CD8-positive, alpha-beta memory T cell (primary cell): ENCODE results near the gene WNT7A. TPM values are rescaled to one million over a fixed set of nuclear protein-coding genes. Genes with fewer than 3 reads are reported as not detected.
A peak's percentile ranks its signal among the peaks of the same experiment; 100 is the strongest.
"Not testable (repeated sequence)": the region's sequence is repeated elsewhere in the genome, so short reads cannot be mapped to it uniquely, and the experiment has no call there.

Experiments used
- CTCF ChIA-PET: fragments of 350-600 bp; sonication (Branson Sonifier 250); formaldehyde crosslinking; loops from one replicate; lab custom pipeline; 2021; ENCODE audit warnings: antibody characterized with exemption; lab: Charles Lee
- POLR2A ChIA-PET: fragments of 350-600 bp; sonication (Branson Sonifier 250); formaldehyde crosslinking; loops from one replicate; lab custom pipeline; 2021; ENCODE audit warnings: antibody characterized with exemption; lab: Charles Lee
- DNase-seq, 5 donors: peaks; one replicate each; pipeline versions ENCODE4 v3.0.0 to v3.0.0-alpha.2; 2020 to 2022; ENCODE audit warnings: mixed read lengths in 1 of 5
- H3K27ac ChIP-seq: one replicate; pipeline ENCODE4 v1.7.0; 2013; ENCODE audit warnings: low read depth, mild to moderate bottlenecking, low read length, moderate library complexity
- H3K27me3 ChIP-seq: 2 replicates; pipeline ENCODE4 v1.7.0; 2013; ENCODE audit warnings: low read length, mild to moderate bottlenecking; ENCODE audit not compliant: insufficient read depth, poor library complexity, severe bottlenecking
- H3K36me3 ChIP-seq: 2 replicates; pipeline ENCODE4 v1.7.0; 2013; ENCODE audit warnings: mild to moderate bottlenecking, low read length, moderate library complexity; ENCODE audit not compliant: insufficient read depth
- H3K4me1 ChIP-seq: 2 replicates; pipeline ENCODE4 v1.7.0; 2013; ENCODE audit warnings: mild to moderate bottlenecking, low read length, moderate library complexity; ENCODE audit not compliant: insufficient read depth
- H3K4me3 ChIP-seq: 2 replicates; pipeline ENCODE4 v1.7.0; 2013; ENCODE audit warnings: mild to moderate bottlenecking, low read length
- H3K9me3 ChIP-seq: 2 replicates; pipeline ENCODE4 v1.7.0; 2013; ENCODE audit warnings: mild to moderate bottlenecking, low read length
- H3K27ac Mint-ChIP-seq, 8 donors: one replicate each; pipeline ENCODE4 v1.8.0; 2020 to 2021; ENCODE audit warnings: mixed read lengths in 8 of 8, mild to moderate bottlenecking in 6 of 8, inconsistent platforms in 3 of 8, moderate library complexity in 3 of 8
- H3K27me3 Mint-ChIP-seq, 2 donors: one replicate each; pipeline ENCODE4 v1.8.0; 2020 to 2021; ENCODE audit warnings: mixed read lengths in 2 of 2, mild to moderate bottlenecking in 1 of 2, moderate library complexity in 1 of 2
- H3K36me3 Mint-ChIP-seq, 3 donors: one replicate each; pipeline ENCODE4 v1.8.0; 2020 to 2021; ENCODE audit warnings: mixed read lengths in 3 of 3, inconsistent platforms in 1 of 3, mild to moderate bottlenecking in 1 of 3
- H3K4me1 Mint-ChIP-seq, 3 donors: one replicate each; pipeline ENCODE4 v1.8.0; 2020 to 2021; ENCODE audit warnings: mixed read lengths in 3 of 3, inconsistent platforms in 1 of 3, mild to moderate bottlenecking in 1 of 3
- H3K4me3 Mint-ChIP-seq, 7 donors: one replicate each; pipeline ENCODE4 v1.8.0; 2020 to 2021; ENCODE audit warnings: mixed read lengths in 7 of 7, mild to moderate bottlenecking in 6 of 7, moderate library complexity in 4 of 7, inconsistent platforms in 2 of 7
- H3K9me3 Mint-ChIP-seq, 5 donors: one replicate each; pipeline ENCODE4 v1.8.0; 2020 to 2022; ENCODE audit warnings: mixed read lengths in 5 of 5, mild to moderate bottlenecking in 3 of 5, moderate library complexity in 2 of 5, inconsistent platforms in 1 of 5
- polyA plus RNA-seq: library from polyadenylated mRNA; unstranded; fragments of 300-500 nt; fragmentation: Illumina TruSeq; gene quantifications from one replicate; pipeline ENCODE4 v1.2.3, GENCODE V29; 2021
- total RNA-seq, 2 experiments: library from RNA; stranded (reverse); gene quantifications; one replicate each; pipeline ENCODE4 v1.2.3, GENCODE V29; 2021

Gene WNT7A
- total and polyA plus RNA-seq, 3 experiments from 2014 or later, result 0.31 to 1.5 (median 0.38) TPM

DNA sequence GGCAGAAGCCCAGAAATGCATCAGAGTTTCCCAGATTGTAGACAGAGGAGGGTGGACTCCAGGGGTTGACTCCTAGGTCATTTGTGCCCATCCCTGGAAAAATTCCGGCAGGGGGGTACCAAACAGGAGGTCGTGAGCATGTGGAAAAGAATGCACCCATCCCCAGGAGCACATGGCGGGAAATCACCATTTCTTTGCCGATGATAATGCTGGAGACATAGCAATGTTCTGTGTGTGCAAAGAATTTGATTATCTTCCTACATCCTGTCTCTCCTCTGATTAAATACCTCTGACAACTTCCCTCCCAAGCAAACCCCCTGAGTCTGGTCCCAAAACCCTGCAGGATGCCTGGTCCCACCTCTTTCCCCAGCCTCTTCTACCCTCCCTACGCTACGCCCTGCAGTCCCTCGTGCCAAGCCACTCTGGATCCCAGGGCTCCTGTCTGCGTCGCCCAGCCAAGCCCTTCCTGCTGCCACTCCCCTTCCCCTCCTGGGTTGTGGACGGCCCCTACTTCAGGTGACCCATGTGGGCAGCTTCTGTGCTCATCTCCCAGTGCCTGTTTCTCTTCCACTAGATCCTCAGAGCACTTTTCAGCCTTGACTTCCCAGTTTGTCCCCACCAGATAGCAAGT, 15.8 kb downstream of the WNT7A start:
- CTCF ChIA-PET, result interaction anchor here (2.9 kb wide), 1 partner anchor 17 kb away, joined by 12 read pairs; the partner anchor contains the start of gene WNT7A
- H3K27me3 ChIP-seq, result no peaks in the 10 kb centered on the region
- POLR2A ChIA-PET, result no interaction called here
- H3K4me1 ChIP-seq, result peaks cover 47% of the 10 kb centered on the region
- Mint-ChIP-seq H3K4me3 (no peak overlapping the region), H3K36me3 (peaks cover 0 to 3% (median 2%) of the 10 kb centered on the region in 3 donors), H3K27me3 (peaks cover 13 to 20% of the 10 kb centered on the region in 2 donors), H3K9me3 (peaks cover 0 to 2% (median 0%) of the 10 kb centered on the region in 5 donors), H3K27ac (peak overlapping the region in 3 of 8 donors; percentile 13 to 68 (median 63)), H3K4me1 (peaks cover 35 to 42% (median 42%) of the 10 kb centered on the region in 3 donors)
- DNase-seq, result no peak
- H3K36me3 ChIP-seq, result no peaks in the 10 kb centered on the region
- no peak overlapping the region for H3K4me3 ChIP-seq
- H3K9me3 ChIP-seq, result no peaks in the 10 kb centered on the region
- H3K27ac ChIP-seq, result no peak overlapping the region

DNA sequence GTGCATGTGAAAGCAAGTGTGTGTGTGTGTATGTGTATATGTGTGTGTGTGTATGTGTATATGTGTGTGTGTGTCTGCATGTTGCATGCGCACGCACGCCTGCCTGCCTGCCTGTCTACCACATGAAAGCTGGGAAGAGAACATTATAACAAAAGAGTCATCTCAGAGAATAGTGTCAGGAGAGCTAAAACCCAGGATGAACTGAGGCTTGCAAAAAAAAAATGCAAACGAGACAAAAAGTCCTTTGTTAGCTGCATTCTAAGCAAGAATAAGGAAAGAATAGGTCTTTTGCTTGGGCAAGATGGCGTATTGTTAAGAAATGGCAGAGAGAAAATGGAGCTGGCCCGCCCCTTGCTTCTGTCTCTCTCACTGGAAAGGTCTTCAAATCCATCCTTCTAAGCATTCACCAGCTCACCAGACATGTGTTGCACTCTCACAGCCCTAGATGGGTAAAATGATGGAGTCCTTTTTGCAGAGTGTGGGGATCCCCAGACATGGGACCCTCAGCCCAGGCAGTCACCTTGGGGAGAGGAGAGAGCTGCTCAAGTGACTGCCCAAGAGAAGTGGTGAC, 16.4 kb downstream of the WNT7A start:
- CTCF ChIA-PET, result no interaction called here
- POLR2A ChIA-PET, result no interaction called here

DNA sequence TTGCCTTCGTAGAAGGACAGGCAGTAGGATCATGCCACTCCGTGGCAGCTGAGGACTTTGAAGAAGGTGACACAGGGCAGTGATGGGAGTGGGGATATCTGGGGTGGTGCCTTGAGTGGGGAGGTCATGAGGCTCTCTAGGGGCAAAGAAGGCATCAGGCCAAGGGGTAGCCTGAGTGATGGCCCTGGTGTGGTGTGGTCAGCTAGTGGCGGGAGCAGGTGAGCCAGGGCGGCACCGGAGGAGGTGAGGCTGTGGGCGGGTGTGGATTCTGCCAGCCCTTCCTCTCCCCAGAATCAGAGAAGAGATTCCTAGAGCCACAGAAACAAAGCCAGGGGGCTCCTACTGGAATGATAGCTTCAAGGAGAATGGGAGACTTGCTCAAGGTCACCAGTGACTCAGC, 18.4 kb downstream of the WNT7A start:
- Mint-ChIP-seq H3K27ac (peak overlapping the region in 1 of 8 donors; percentile 22), H3K27me3 (peaks cover 21 to 37% of the 10 kb centered on the region in 2 donors), H3K4me3 (no peak overlapping the region), H3K36me3 (peaks cover 0 to 2% (median 0%) of the 10 kb centered on the region in 3 donors), H3K4me1 (peaks cover 17 to 25% (median 23%) of the 10 kb centered on the region in 3 donors), H3K9me3 (peaks cover 0 to 2% (median 0%) of the 10 kb centered on the region in 5 donors)
- H3K27ac ChIP-seq, result no peak overlapping the region
- ChIA-PET POLR2A (no interaction called here), CTCF (interaction anchor here (1.4 kb wide), 1 partner anchor 18 kb away, joined by 4 read pairs; no protein-coding TSS in a partner anchor)
- no peak for DNase-seq
- no peaks in the 10 kb centered on the region for H3K36me3 ChIP-seq
- H3K4me3 ChIP-seq, result no peak overlapping the region
- no peaks in the 10 kb centered on the region for H3K27me3 ChIP-seq
- no peaks in the 10 kb centered on the region for H3K9me3 ChIP-seq
- peaks cover 23% of the 10 kb centered on the region for H3K4me1 ChIP-seq

More for the DNA sequence above, 16.4 kb downstream of the WNT7A start:
- Histone ChIP-seq H3K4me3 (no peak overlapping the region), H3K27ac (no peak overlapping the region), H3K36me3 (no peaks in the 10 kb centered on the region), H3K27me3 (no peaks in the 10 kb centered on the region), H3K4me1 (peaks cover 42% of the 10 kb centered on the region), H3K9me3 (no peaks in the 10 kb centered on the region)
- H3K4me3 Mint-ChIP-seq, result no peak overlapping the region
- peak overlapping the region in 4 of 8 donors; percentile 1 to 74 (median 44) for H3K27ac Mint-ChIP-seq
- peaks cover 35 to 42% (median 42%) of the 10 kb centered on the region in 3 donors for H3K4me1 Mint-ChIP-seq
- peaks cover 0 to 2% (median 0%) of the 10 kb centered on the region in 5 donors for H3K9me3 Mint-ChIP-seq
- no peak for DNase-seq
- H3K36me3 Mint-ChIP-seq, result peaks cover 0 to 3% (median 2%) of the 10 kb centered on the region in 3 donors
- peaks cover 13 to 23% of the 10 kb centered on the region in 2 donors for H3K27me3 Mint-ChIP-seq

DNA sequence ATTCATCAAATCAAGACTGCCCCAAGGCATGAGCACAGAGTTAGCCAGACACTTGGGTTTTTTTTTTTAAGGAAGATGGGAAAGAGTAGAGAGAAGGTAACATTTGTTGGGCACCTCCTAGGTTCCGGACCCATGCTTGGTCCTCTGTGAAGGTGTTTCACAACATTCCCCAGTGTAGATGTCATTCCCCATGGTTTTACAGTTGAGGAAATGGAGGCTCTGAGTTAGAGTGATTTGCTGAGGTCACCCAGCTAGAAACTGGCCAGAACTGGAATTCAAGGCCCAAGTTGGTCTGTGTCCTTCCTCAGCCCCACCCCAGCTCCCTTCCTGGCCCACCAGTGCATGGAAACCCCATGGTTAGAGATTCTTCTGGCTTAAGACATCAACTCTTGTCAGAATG, 19.9 kb downstream of the WNT7A start:
- Histone ChIP-seq H3K9me3 (no peaks in the 10 kb centered on the region), H3K36me3 (no peaks in the 10 kb centered on the region), H3K27me3 (no peaks in the 10 kb centered on the region), H3K27ac (no peak overlapping the region), H3K4me1 (peaks cover 8% of the 10 kb centered on the region), H3K4me3 (no peak overlapping the region)
- no peak for DNase-seq
- H3K4me1 Mint-ChIP-seq, result peaks cover 3 to 11% (median 9%) of the 10 kb centered on the region in 3 donors
- H3K9me3 Mint-ChIP-seq, result peaks cover 0 to 2% (median 0%) of the 10 kb centered on the region in 5 donors
- ChIA-PET POLR2A (no interaction called here), CTCF (interaction anchor here (1.8 kb wide), 1 partner anchor 21 kb away, joined by 3 read pairs; no protein-coding TSS in a partner anchor)
- no peak overlapping the region for H3K27ac Mint-ChIP-seq
- H3K27me3 Mint-ChIP-seq, result peaks cover 24 to 41% of the 10 kb centered on the region in 2 donors
- H3K4me3 Mint-ChIP-seq, result no peak overlapping the region
- peaks cover 0 to 2% (median 0%) of the 10 kb centered on the region in 3 donors for H3K36me3 Mint-ChIP-seq

DNA sequence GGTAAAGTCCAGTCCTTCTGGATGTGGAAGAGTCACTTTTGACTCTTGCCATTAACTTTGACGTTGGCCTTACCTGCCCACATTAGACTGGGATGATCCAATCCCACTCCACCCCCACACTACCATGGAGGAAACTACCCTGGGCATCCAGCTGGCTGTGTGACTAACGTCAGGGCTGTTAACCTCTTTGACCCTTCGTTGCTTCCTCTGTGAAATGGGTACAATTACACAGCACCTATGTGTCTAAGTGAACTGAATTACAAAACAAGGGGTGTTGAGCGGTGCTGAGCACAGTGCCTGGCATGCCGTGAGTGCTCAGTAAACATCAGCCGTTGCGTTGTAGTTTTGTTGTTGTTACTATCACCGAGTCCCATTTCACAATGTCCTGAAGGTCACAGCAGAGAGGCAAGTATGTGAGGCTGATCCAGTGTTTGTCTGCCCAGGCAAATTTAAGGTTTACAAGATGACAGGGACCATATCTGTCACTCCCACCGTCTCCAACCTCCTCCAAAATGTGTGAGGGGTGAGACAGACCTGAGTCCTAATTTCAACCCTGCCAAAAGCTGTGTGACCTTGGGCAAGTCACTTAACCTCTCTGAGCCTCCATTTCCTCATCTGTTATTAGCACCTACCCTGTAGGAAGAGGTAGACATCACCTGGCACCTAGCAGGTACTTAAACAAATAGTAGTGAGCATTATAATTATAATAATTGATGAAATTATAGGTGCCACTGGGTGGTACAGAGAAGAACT, 20.9 kb downstream of the WNT7A start:
- no peaks in the 10 kb centered on the region for H3K4me1 ChIP-seq
- H3K36me3 ChIP-seq, result no peaks in the 10 kb centered on the region
- DNase-seq, result no peak
- no peak overlapping the region for H3K27ac ChIP-seq
- ChIA-PET POLR2A (no interaction called here), CTCF (interaction anchor here (1.8 kb wide), 1 partner anchor 22 kb away, joined by 3 read pairs; no protein-coding TSS in a partner anchor)
- Mint-ChIP-seq H3K4me3 (no peak overlapping the region), H3K9me3 (peaks cover 0 to 2% (median 0%) of the 10 kb centered on the region in 5 donors), H3K36me3 (peaks cover 0 to 4% (median 0%) of the 10 kb centered on the region in 3 donors), H3K27me3 (peaks cover 24 to 41% of the 10 kb centered on the region in 2 donors), H3K27ac (no peak overlapping the region), H3K4me1 (peaks cover 0 to 3% (median under 1%) of the 10 kb centered on the region in 3 donors)
- no peak overlapping the region for H3K4me3 ChIP-seq
- H3K9me3 ChIP-seq, result no peaks in the 10 kb centered on the region
- H3K27me3 ChIP-seq, result no peaks in the 10 kb centered on the region

DNA sequence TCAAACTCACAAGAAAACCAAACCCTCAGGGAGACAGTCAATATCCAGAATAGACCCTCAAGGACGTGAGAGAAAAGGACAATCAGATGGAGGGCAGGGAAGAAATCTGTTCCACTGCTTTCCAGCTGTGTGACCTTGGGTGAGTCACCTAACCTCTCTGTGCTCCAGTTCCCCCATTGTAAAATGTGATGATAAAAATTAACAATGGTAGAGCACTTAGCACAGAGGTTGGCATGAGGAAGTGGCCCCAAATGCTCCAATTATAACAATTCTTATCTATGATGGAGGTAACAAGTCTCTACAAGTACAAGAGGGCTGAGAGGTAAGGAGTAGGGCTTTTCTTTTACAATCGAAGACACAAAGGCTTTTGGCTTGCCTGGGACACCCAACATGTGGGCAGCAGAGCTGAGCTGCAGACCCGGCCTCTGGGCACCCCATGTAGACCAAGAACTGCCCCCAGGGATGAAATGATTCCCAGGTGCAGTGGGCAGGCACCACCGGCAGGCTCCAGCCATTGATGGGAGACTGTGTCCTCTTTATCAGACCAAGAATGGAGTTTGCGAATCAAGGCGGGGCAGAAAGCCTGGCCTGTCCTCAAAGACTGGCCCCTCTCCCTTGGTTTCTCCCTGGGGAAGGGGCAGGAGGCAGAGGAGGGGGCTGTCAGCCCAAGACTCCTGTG, 22.0 kb downstream of the WNT7A start:
- Mint-ChIP-seq H3K27ac (no peak overlapping the region), H3K36me3 (peaks cover 0 to 6% (median 0%) of the 10 kb centered on the region in 3 donors), H3K4me3 (no peak overlapping the region), H3K27me3 (peaks cover 27 to 41% of the 10 kb centered on the region in 2 donors), H3K4me1 (peaks cover 0 to 13% (median 2%) of the 10 kb centered on the region in 3 donors), H3K9me3 (peaks cover 0 to 2% (median 0%) of the 10 kb centered on the region in 5 donors)
- Histone ChIP-seq H3K9me3 (no peaks in the 10 kb centered on the region), H3K27me3 (no peaks in the 10 kb centered on the region), H3K4me1 (no peaks in the 10 kb centered on the region), H3K27ac (no peak overlapping the region), H3K4me3 (no peak overlapping the region), H3K36me3 (no peaks in the 10 kb centered on the region)
- ChIA-PET POLR2A (no interaction called here), CTCF (interaction anchor here (1.8 kb wide), 1 partner anchor 23 kb away, joined by 3 read pairs; no protein-coding TSS in a partner anchor)
- no peak for DNase-seq

DNA sequence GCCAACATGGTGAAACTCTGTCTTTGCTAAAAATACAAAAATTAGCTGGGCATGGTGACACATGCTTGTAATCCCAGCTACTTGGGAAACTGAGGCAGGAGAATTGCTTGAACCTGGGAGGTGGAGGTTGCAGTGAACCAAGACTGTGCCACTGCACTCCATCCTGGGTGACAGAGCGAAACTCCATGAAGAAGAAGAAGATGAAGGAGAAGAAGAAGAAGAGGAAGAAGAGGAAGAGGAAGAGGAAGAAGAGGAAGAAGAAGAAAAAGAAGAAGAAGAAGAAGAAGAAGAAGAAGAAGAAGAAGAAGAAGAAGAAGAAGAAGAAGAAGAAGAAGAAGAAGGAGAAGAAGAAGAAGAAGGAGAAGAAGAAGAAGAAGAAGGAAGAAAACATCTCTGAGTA, 23.2 kb downstream of the WNT7A start:
- H3K4me3 Mint-ChIP-seq, POLR2A ChIA-PET, H3K9me3 ChIP-seq, H3K36me3 Mint-ChIP-seq, H3K4me3 ChIP-seq, H3K9me3 Mint-ChIP-seq, H3K27me3 ChIP-seq, H3K36me3 ChIP-seq, DNase-seq, H3K4me1 ChIP-seq, H3K27ac Mint-ChIP-seq, H3K27ac ChIP-seq: not testable (repeated sequence)
- H3K4me1 Mint-ChIP-seq, result peaks cover 0 to 14% (median 2%) of the 10 kb centered on the region in 3 donors
- H3K27me3 Mint-ChIP-seq, result peaks cover 22 to 36% of the 10 kb centered on the region in 2 donors
- CTCF ChIA-PET, result interaction anchor here (0.6 kb wide), 1 partner anchor 24 kb away, joined by 3 read pairs; the partner anchor contains the start of gene WNT7A
